GM18861 (cell line): ENCODE results near the gene PRSS33.

Experiments
- ATAC-seq: cut with Tn5 transposase; IDR thresholded peaks from one replicate; pipeline ENCODE4 v1.9.1; 2021; ENCODE audit not compliant: unreplicated experiment

PRSS33 gene

DNA sequence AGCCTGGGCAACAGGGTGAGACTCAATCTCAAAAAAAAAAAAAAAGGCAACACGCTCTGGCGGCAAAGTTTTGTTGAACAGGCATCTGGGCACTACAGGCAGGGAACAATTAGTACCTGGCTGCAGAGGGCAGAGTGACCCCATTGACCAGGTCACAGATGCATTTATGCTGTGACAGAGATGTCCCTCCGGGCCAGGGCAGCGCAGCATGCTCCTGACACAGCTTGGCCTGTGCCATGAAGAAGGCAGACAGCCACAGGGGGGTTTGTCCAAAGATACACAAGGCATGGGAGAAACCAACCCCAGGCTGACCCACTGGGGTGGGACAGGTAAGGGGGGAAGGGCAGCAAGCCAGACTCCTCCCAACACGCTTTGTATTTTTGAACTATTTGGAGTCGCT lies 42.6 kb downstream of the PRSS33 start:
- ATAC-seq, result no peak

DNA sequence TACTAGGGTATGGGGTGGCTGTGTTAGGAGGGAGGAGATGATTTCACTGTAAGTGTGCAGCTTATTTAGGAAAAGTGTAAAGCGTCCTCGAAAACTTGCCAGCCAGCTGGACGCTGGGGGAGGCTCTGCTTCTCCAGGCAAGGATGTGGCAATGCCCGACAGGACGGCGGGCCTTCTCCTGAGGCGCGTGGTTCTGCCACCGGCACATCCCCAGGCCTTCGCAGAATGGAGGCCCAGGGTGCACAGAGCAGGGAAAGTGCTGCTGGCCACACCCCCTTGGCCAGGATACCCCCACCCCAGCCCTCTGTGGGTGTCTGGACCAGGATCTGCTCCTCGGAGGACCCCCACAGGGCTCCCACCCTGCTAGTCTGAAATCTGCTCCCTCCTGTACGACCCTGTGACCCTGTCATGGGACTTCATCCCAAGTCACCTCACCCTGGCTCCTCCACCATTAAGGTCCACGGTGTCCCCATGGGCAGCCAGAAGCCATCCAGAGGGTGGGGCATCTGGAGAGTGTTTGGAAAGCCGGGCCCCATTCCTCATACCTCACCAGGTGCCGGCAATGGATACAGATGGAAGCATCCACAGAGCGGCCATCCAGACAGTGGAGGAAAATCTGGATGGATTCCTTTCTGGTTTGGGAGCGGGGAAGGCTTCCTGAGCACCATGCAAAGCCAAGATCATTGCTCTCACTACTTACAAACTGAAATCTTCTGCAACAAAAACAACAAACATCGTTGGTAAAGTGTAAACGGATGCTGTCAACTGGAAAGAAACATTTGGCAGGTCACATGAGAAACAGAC lies 44.2 kb downstream of the PRSS33 start:
- no peak for ATAC-seq

DNA sequence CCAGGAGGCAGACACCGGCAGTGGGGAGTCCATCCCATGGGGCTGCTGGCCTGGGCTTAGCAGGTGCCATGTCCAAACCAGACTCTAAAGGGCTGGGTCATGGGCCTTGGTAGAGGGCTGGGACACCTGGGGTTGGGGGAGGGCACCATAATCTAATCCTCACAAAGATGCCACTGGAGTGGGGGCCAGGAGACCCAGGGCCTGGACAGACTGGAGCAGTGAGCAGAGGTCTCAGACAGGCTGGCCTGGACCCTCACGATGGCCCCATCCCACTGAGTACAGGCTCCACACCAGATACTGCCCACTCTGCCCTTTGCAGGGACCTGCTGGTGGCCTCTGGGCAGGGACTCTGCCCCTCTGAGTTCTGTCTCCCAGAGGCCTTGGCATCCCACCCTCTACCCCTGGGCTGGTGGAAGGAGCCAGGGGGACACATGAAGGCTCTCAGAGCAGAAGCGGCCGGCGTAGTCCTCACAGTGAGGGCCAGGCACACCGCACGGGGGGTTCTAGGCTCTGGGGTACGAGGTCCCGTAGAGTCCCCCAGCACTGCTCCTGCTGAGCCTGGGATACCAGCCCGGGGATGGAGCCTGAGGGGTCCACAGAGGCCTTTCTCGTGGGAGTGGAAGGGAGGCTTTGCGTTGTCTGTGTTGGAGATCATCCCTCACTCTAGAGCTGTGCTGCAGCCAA lies 44.9 kb downstream of the PRSS33 start:
- no peak for ATAC-seq

DNA sequence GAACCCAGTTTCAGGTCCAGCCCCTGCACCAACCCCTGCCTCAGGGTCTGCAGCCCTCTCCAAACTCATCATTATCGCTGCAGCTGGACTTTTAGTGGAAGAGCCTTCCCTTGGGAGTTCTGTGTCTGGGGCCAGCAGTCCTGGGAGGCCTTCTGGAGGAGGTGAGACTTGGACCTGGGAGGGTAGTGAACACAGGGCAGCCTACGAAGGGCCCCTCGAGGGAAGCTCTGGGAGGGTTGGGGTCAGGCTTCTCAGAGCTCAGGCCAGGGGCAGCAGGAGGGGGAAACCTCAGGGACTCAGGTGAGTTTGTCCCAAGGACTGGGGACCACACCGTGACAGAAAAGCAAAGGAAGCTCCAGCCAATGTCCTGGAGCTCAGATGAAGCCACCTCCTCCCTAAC lies 46.2 kb downstream of the PRSS33 start:
- no peak for ATAC-seq

DNA sequence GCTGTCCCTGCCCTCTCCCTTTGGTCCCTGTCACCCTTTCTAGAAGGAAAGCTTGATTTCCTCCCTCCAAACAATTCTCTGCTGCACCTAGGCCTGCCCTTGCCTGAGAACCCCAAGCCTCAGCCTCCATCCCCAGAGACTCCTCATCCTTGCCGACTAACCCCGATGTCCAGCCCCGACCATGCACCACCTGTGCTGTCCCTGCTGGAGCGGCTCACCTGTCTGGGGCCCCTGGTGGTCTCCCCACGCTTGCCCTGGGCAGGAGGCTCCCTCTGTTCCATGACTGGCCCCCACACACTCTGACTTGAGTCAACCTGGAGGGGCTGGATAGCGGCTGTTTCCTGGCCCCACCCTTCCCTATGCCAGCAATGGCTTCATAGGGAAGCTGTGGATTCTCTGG lies 46.9 kb downstream of the PRSS33 start:
- ATAC-seq, result no peak

DNA sequence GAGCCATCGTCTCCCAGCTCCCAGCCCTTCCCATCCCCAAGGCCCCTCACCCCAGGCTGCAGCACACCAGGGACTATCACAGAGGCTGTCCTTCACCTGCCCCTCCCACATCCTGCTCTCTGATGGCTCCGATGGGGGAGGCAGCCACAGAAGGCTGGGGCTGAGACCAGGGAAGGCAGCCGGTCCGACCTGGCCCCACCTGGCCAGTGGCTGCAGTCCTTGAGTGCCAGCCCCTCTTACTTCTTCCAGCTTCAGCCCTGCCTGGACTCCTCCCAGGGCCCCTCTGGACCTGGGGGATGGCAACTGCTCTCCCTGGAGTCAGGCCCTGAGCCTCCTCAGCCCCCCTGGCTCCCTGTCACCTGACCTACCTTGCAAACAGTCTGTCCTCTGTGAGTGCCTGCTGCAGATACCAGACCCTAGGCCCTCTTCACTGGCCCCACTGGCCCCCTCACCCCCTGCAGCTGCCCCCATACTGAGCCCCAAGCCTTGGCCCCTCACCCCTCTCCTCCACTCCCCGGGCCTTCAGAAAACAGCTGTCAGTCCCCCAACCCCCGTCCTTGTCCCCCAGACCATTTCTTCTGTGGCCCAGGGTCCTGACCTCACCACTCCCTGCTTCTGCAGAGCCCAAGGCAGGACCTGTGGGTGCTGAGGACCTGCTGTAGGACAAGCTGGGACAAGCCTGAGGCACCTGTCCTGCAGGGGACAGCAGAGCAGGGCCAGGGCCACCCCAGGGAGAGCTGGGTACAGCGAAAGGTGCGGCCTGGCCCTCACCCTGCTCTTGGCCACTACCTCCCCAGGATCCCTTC lies 47.5 kb downstream of the PRSS33 start:
- no peak for ATAC-seq

DNA sequence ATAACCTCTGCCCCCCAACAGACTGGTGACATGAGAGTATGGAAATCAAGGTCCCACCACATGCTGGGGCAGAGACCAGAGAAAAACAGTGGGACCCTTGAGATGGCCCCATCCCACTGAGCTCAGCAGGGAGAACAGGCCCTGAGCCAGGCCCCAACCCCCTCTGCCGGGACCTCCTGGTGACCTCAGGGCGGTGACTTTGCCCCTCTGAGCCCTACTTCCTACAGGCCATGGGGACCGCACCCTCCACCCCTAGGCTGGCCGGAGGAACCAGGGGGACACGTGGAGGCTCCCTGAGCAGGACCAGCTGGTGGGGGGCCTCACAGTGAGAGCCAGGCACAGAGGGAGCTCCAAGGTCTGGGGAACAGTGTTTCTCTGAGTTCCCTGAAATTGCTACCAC lies 48.7 kb downstream of the PRSS33 start:
- no peak for ATAC-seq

DNA sequence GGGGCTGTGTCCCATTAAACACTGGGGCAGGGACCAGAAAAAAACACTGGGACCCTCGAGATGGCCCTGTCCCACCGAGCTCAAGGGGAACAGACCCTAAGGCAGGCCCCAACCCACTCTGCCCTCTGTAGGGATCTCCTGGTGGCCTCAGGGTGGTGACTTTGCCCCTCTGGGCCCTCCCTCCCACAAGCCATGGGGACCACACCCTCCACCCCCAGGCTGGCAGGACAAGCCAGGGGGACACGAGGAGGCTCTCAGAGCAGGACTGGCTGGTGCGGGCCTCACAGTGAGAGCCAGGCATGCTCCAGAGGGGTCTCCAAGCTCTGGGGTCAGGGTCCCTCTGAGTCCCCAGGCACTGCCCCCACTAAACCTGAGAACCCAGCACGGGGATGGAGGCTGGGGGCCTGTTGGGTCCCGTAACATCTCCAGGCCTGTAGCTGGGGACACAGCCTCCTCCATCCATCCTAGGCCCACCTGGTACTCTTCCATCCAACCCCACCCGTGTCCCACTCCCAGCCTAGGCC lies 49.4 kb downstream of the PRSS33 start:
- ATAC-seq, result no peak

DNA sequence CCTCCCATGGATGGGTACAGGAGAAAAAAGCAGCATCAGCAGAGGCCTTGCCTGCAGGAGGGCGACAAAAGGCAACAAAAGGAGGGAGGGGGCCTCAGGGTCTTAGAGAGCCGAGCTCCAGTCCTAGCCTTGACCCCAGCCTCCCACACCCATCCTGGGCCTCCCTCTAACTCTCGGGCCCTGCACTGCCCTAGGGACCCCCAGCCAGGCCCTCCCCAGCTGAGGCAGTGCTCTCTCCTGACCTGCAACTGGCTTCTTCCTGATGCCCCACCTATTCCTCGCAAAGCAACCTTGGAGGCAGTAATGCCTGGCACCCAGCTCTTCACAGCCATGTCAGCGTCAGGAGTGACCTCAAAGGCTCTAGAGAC lies 50.1 kb downstream of the PRSS33 start:
- ATAC-seq, result no peak

DNA sequence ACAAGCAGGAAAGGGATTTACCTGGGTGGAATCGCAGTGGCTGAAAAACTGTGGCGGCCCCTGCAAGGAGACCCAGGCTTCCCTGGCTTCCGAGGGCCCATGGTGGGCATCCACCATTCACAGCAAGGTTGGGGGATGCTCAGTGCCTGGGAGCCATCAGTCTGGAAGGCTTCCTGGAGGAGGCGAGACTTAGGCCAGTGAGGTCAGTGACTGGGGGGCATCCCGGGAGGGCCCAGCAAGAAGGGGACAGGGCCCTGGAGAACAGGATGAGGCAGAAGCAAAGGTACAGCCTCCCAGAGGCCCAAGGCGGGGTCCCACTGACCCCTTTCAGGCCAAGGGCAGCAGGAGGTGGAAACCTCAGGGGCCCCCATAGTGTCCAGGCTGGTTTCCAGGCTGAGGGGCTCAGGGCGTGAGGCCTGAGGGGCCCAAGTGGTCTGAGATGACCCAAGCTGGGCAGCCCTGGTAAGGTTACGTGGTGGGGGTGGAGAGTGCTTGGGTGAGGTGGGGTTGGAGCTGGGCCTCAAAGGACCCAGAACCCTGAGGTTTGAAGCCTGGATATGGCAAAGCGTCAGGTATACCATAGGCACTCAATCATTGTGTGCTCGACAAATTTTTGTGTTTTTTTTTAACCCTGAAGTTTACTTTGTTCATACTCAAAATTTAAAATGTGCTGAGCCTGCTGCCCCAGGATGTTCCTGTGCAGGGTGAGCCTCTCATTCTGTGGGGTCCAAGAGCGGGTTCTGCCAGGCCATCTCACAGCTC lies 50.7 kb downstream of the PRSS33 start:
- ATAC-seq, result no peak

DNA sequence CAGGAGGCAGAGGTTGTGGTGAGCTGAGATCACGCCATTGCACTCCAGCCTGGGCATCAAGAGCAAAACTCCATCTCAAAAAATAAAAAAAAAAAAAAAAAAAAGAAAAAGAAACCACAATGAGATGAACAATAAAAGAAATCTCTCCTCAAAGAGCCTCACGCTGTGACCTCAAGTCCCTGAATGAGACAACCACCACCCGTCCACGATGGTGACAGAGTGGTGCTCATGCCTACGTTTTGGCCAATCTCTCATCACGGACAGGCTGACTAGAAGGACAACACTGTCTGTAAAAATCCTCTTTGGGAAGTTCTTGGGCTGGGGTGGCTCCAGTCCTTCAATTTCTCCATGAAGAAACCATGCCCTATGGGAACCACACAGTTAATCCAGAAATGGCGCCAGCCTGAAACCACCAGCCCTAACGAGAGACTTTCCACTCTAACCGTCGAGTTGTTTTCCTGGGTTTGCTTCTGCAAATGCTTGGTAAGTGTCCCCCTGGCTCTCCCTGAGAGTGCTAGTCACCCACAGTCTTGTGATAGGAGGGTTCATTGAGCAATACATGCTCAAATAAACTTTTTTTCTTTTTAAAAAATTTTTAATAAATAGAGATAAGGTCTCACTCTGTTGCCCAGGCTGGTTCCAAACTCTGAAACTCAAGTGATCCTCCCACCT lies 52.4 kb downstream of the PRSS33 start:
- no peak for ATAC-seq
